Parathyroid adenoma (tissue), 2 donors: Measurements from ENCODE around the gene C6orf58.

ENCODE experiments used
- H2AFZ ChIP-seq: fragments of 300-600 bp; sonication (generic); one replicate; pipeline ENCODE4 v1.7.0; 2017; ENCODE audit warnings: antibody characterized with exemption, mild to moderate bottlenecking
- H3K27ac ChIP-seq: fragments of 300-600 bp; sonication (generic); one replicate; pipeline ENCODE4 v1.7.0; 2017
- H3K27me3 ChIP-seq: fragments of 300-600 bp; sonication (generic); one replicate; pipeline ENCODE4 v1.7.0; 2017; ENCODE audit warnings: low read length; ENCODE audit not compliant: control insufficient read depth, insufficient read depth
- H3K36me3 ChIP-seq: fragments of 300-600 bp; sonication (generic); one replicate; pipeline ENCODE4 v1.7.0; 2017; ENCODE audit warnings: low read length; ENCODE audit not compliant: control insufficient read depth, insufficient read depth
- H3K4me1 ChIP-seq: fragments of 300-600 bp; sonication (generic); one replicate; pipeline ENCODE4 v1.7.0; 2017; ENCODE audit warnings: control low read depth
- H3K4me2 ChIP-seq: fragments of 300-600 bp; sonication (generic); one replicate; pipeline ENCODE4 v1.7.0; 2017; ENCODE audit warnings: low read length
- H3K4me3 ChIP-seq: fragments of 300-600 bp; sonication (generic); one replicate; pipeline ENCODE4 v1.7.0; 2017; ENCODE audit warnings: low read depth, low read length
- H3K79me2 ChIP-seq: fragments of 300-600 bp; sonication (generic); one replicate; pipeline ENCODE4 v1.7.0; 2017; ENCODE audit warnings: control low read depth
- H3K9ac ChIP-seq: fragments of 300-600 bp; sonication (generic); one replicate; pipeline ENCODE4 v1.7.0; 2017; ENCODE audit warnings: mild to moderate bottlenecking
- H3K9me3 ChIP-seq: fragments of 300-600 bp; sonication (generic); one replicate; pipeline ENCODE4 v1.7.0; 2017; ENCODE audit warnings: low read length; ENCODE audit not compliant: control insufficient read depth
- CTCF ChIP-seq: fragments of 300-600 bp; sonication (generic); IDR thresholded peaks from one replicate; pipeline ENCODE4 v1.7.0; 2017; ENCODE audit warnings: antibody characterized with exemption, mild to moderate bottlenecking
- donor health status: primary hyperparathyroidism.

The C6orf58 gene

GRCh38 chr6:127576874-127577273, at the start of gene C6orf58:
Gene C6orf58 (plus strand): TSS chr6:127577174. CDS start chr6:127577186, 12 bp downstream.
- Histone ChIP-seq H3K36me3 (no peaks in the 10 kb centered on the region), H3K27ac (no peak within 1 kb of the TSS), H2AFZ (no peak within 1 kb of the TSS), H3K9ac (no peak within 1 kb of the TSS), H3K9me3 (no peaks in the 10 kb centered on the region), H3K27me3 (no peaks in the 10 kb centered on the region), H3K4me1 (no peaks in the 10 kb centered on the region), H3K79me2 (no peaks in the 10 kb centered on the region), H3K4me2 (no peak within 1 kb of the TSS), H3K4me3 (no peak within 1 kb of the TSS)
- TF ChIP-seq CTCF = no peak

- Histone ChIP-seq H3K27ac (no peak overlapping the region), H3K9me3 (no peaks in the 10 kb centered on the region), H3K27me3 (no peaks in the 10 kb centered on the region), H3K4me3 (no peak overlapping the region), H3K36me3 (no peaks in the 10 kb centered on the region), H2AFZ (no peak overlapping the region), H3K79me2 (no peaks in the 10 kb centered on the region), H3K4me2 (no peak overlapping the region), H3K4me1 (no peaks in the 10 kb centered on the region), H3K9ac (no peak overlapping the region)
- TF ChIP-seq CTCF = no peak
These were observed 44.0 kb upstream of the C6orf58 start for GRCh38 chr6:127533011-127533410.

- no peak overlapping the region for H2AFZ ChIP-seq
- H3K36me3 ChIP-seq = no peaks in the 10 kb centered on the region
- no peak overlapping the region for H3K27ac ChIP-seq
- H3K9me3 ChIP-seq = no peaks in the 10 kb centered on the region
- no peak overlapping the region for H3K9ac ChIP-seq
- no peak for TF ChIP-seq CTCF
- no peaks in the 10 kb centered on the region for H3K79me2 ChIP-seq
- no peaks in the 10 kb centered on the region for H3K27me3 ChIP-seq
- no peak overlapping the region for H3K4me3 ChIP-seq
- no peaks in the 10 kb centered on the region for H3K4me1 ChIP-seq
- H3K4me2 ChIP-seq = no peak overlapping the region
These were observed 43.2 kb upstream of the C6orf58 start for GRCh38 chr6:127533736-127534135.

- Histone ChIP-seq H3K4me1 (no peaks in the 10 kb centered on the region), H3K36me3 (no peaks in the 10 kb centered on the region), H3K27me3 (no peaks in the 10 kb centered on the region), H3K4me2 (no peak overlapping the region), H3K79me2 (no peaks in the 10 kb centered on the region), H3K27ac (no peak overlapping the region), H3K4me3 (no peak overlapping the region), H3K9me3 (no peaks in the 10 kb centered on the region), H3K9ac (no peak overlapping the region), H2AFZ (no peak overlapping the region)
- no peak for TF ChIP-seq CTCF
These were observed 38.2 kb upstream of the C6orf58 start for GRCh38 chr6:127538750-127539264.

- TF ChIP-seq CTCF = peak; percentile 40
- Histone ChIP-seq H3K36me3 (no peaks in the 10 kb centered on the region), H3K27ac (no peak overlapping the region), H3K4me2 (no peak overlapping the region), H3K4me3 (no peak overlapping the region), H3K27me3 (no peaks in the 10 kb centered on the region), H3K9me3 (no peaks in the 10 kb centered on the region), H3K4me1 (no peaks in the 10 kb centered on the region), H2AFZ (no peak overlapping the region), H3K79me2 (no peaks in the 10 kb centered on the region), H3K9ac (no peak overlapping the region)
These were observed 37.7 kb upstream of the C6orf58 start for GRCh38 chr6:127539272-127539671.
